ENCODE data around the gene CSNK1A1L. TPM values are rescaled to one million over a fixed set of nuclear protein-coding genes. Genes with fewer than 3 reads are reported as not detected.

CSNK1A1L gene
- total RNA-seq: not detected

GRCh38 chr13:37105251-37105714 is at the start of gene CSNK1A1L:
CSNK1A1L (minus strand) TSS chr13:37105664; CDS start chr13:37105256, 408 bp downstream.
- H3K36me3 Mint-ChIP-seq (ENCODE audit: low read depth): no peaks in the 10 kb centered on the region

GRCh38 chr13:37149380-37149779 is 43.9 kb upstream of the CSNK1A1L start:
- POLR2A ChIA-PET: no interaction called here
- no peaks in the 10 kb centered on the region for H3K36me3 Mint-ChIP-seq (ENCODE audit: low read depth)
- CTCF ChIA-PET: no interaction called here
- no peak overlapping the region for H3K4me3 Mint-ChIP-seq
- no peaks in the 10 kb centered on the region for H3K27me3 Mint-ChIP-seq
- H3K4me1 Mint-ChIP-seq: no peaks in the 10 kb centered on the region
- H3K9me3 Mint-ChIP-seq: no peaks in the 10 kb centered on the region
- no peak overlapping the region for H3K27ac Mint-ChIP-seq
- DNase-seq: no peak

More at GRCh38 chr13:37105251-37105714, at the start of gene CSNK1A1L:
- ChIA-PET CTCF (no interaction called here), POLR2A (no interaction called here)
- peaks cover 10% of the 10 kb centered on the region for H3K27me3 Mint-ChIP-seq
- DNase-seq: no peak
- H3K27ac Mint-ChIP-seq: no peak within 1 kb of the TSS
- no peaks in the 10 kb centered on the region for H3K9me3 Mint-ChIP-seq
- H3K4me1 Mint-ChIP-seq: no peaks in the 10 kb centered on the region
- no peak within 1 kb of the TSS for H3K4me3 Mint-ChIP-seq

DNA sequence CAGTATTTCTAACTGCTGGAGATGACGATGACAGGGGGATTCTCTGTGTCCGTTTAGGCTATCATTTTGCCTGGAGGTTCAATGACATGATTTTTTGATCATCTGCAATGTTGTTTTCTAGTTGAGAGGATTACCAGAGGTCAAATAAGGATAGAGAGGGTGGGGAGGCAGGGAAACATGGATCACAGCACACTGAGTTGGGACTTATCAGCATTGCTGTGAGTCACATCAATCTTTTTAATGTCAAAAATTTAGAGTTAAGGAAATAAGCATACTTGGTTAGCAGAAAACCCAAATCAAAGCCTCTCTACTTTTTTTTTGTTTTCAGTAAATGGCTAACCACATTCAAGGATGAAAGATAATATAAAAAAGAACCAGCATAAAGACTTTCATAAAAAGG is 43.0 kb upstream of the CSNK1A1L start:
- Mint-ChIP-seq H3K4me3 (no peak overlapping the region), H3K9me3 (no peaks in the 10 kb centered on the region), H3K27me3 (no peaks in the 10 kb centered on the region), H3K36me3 (ENCODE audit: low read depth) (no peaks in the 10 kb centered on the region), H3K4me1 (no peaks in the 10 kb centered on the region), H3K27ac (no peak overlapping the region)
- DNase-seq: no peak
- POLR2A ChIA-PET: no interaction called here
- CTCF ChIA-PET: no interaction called here

GRCh38 chr13:37144661-37145060 is 39.2 kb upstream of the CSNK1A1L start:
- DNase-seq: no peak
- CTCF ChIA-PET: no interaction called here
- no peaks in the 10 kb centered on the region for H3K27me3 Mint-ChIP-seq
- no peaks in the 10 kb centered on the region for H3K9me3 Mint-ChIP-seq
- H3K27ac Mint-ChIP-seq: no peak overlapping the region
- H3K4me3 Mint-ChIP-seq: no peak overlapping the region
- no peaks in the 10 kb centered on the region for H3K4me1 Mint-ChIP-seq
- H3K36me3 Mint-ChIP-seq (ENCODE audit: low read depth): no peaks in the 10 kb centered on the region
- POLR2A ChIA-PET: no interaction called here

- H3K4me3 Mint-ChIP-seq: no peak overlapping the region
- CTCF ChIA-PET: no interaction called here
These were observed 38.4 kb upstream of the CSNK1A1L start for GRCh38 chr13:37143911-37144310.

GRCh38 chr13:37142877-37143276 is 37.4 kb upstream of the CSNK1A1L start:
- no peaks in the 10 kb centered on the region for H3K4me1 Mint-ChIP-seq
- H3K4me3 Mint-ChIP-seq: no peak overlapping the region
- no peaks in the 10 kb centered on the region for H3K9me3 Mint-ChIP-seq
- DNase-seq: no peak
- ChIA-PET POLR2A (no interaction called here), CTCF (no interaction called here)
- no peak overlapping the region for H3K27ac Mint-ChIP-seq
- no peaks in the 10 kb centered on the region for H3K27me3 Mint-ChIP-seq
- no peaks in the 10 kb centered on the region for H3K36me3 Mint-ChIP-seq (ENCODE audit: low read depth)

More at GRCh38 chr13:37143911-37144310, 38.4 kb upstream of the CSNK1A1L start:
- Mint-ChIP-seq H3K36me3 (ENCODE audit: low read depth) (no peaks in the 10 kb centered on the region), H3K27me3 (no peaks in the 10 kb centered on the region), H3K27ac (no peak overlapping the region), H3K9me3 (no peaks in the 10 kb centered on the region), H3K4me1 (no peaks in the 10 kb centered on the region)
- POLR2A ChIA-PET: no interaction called here
- no peak for DNase-seq

- no peaks in the 10 kb centered on the region for H3K36me3 Mint-ChIP-seq (ENCODE audit: low read depth)
- POLR2A ChIA-PET: no interaction called here
- CTCF ChIA-PET: no interaction called here
- H3K4me3 Mint-ChIP-seq: no peak overlapping the region
- no peak for DNase-seq
- H3K27me3 Mint-ChIP-seq: no peaks in the 10 kb centered on the region
- H3K4me1 Mint-ChIP-seq: no peaks in the 10 kb centered on the region
- H3K9me3 Mint-ChIP-seq: no peaks in the 10 kb centered on the region
- no peak overlapping the region for H3K27ac Mint-ChIP-seq
These were observed 35.5 kb upstream of the CSNK1A1L start for GRCh38 chr13:37141011-37141410.

DNA sequence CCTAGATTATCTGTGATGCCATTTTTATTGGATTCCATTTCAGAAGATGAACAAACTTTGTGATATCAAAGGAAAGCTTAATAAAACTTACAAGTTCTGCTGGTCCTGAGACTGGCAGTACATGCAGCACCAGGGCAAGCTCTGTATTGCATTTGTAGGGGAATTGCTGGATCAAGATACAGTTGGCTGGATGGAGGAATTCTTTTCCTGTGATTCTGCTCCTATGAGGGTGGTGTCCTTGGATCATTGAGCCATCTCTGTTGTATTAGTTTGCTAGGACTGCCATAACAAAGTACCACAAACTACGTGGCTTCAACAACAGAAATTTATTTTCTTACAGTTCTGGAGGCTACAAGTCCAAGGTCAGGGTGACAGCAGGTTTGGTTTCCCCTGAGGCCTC is 33.9 kb upstream of the CSNK1A1L start:
- no peaks in the 10 kb centered on the region for H3K4me1 Mint-ChIP-seq
- no peaks in the 10 kb centered on the region for H3K36me3 Mint-ChIP-seq (ENCODE audit: low read depth)
- H3K27me3 Mint-ChIP-seq: no peaks in the 10 kb centered on the region
- no peak overlapping the region for H3K4me3 Mint-ChIP-seq
- no peak overlapping the region for H3K27ac Mint-ChIP-seq
- ChIA-PET CTCF (no interaction called here), POLR2A (no interaction called here)
- DNase-seq: no peak
- no peaks in the 10 kb centered on the region for H3K9me3 Mint-ChIP-seq

DNA sequence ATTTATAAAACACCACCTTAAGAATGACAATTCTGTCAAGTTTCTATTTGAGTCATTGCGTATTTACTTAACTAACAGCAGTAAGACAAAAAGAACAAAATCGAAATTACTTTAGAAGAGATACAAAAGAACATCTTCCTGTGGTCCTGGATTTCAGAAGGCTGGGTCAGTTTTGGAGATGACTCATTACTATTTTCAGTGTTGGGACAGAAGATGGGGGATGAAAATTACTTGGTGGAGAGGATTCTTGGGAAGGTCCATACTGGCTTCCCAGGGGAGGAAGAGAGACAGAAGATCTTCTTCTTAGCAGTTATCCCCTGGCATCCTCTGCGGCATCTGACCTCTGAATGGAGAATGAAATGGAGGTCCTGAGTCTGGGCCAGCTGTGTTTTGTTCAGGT is 33.5 kb upstream of the CSNK1A1L start:
- ChIA-PET CTCF (no interaction called here), POLR2A (no interaction called here)
- Mint-ChIP-seq H3K9me3 (no peaks in the 10 kb centered on the region), H3K27me3 (no peaks in the 10 kb centered on the region), H3K27ac (no peak overlapping the region), H3K4me3 (no peak overlapping the region), H3K4me1 (no peaks in the 10 kb centered on the region), H3K36me3 (ENCODE audit: low read depth) (no peaks in the 10 kb centered on the region)
- DNase-seq: no peak

- ChIA-PET POLR2A (no interaction called here), CTCF (no interaction called here)
- DNase-seq: no peak
- no peaks in the 10 kb centered on the region for H3K9me3 Mint-ChIP-seq
- no peak overlapping the region for H3K27ac Mint-ChIP-seq
- no peak overlapping the region for H3K4me3 Mint-ChIP-seq
- no peaks in the 10 kb centered on the region for H3K36me3 Mint-ChIP-seq (ENCODE audit: low read depth)
- H3K4me1 Mint-ChIP-seq: no peaks in the 10 kb centered on the region
- H3K27me3 Mint-ChIP-seq: no peaks in the 10 kb centered on the region
These were observed 32.7 kb upstream of the CSNK1A1L start for GRCh38 chr13:37138169-37138568.

DNA sequence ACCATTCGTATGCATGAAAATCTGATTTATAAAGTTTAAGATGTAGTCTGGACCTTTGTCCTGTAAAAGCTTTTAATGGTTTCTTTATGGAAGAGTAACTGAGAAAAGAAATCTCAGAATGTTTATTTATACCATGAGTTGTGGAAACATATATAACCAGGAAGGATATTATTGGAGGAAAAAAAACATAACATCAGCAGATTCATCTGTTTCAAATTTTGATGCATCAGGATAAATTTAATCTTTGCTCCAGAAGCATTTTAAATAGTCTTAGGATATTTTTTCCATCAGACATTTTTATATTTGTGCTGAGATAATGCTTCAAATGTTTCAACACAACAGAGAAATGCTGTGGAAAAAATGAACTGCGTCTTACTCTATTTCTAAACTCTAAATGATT is 31.2 kb upstream of the CSNK1A1L start:
- Mint-ChIP-seq H3K27me3 (no peaks in the 10 kb centered on the region), H3K27ac (no peak overlapping the region), H3K36me3 (ENCODE audit: low read depth) (no peaks in the 10 kb centered on the region), H3K4me3 (no peak overlapping the region), H3K4me1 (no peaks in the 10 kb centered on the region), H3K9me3 (no peaks in the 10 kb centered on the region)
- ChIA-PET POLR2A (no interaction called here), CTCF (no interaction called here)
- DNase-seq: no peak

DNA sequence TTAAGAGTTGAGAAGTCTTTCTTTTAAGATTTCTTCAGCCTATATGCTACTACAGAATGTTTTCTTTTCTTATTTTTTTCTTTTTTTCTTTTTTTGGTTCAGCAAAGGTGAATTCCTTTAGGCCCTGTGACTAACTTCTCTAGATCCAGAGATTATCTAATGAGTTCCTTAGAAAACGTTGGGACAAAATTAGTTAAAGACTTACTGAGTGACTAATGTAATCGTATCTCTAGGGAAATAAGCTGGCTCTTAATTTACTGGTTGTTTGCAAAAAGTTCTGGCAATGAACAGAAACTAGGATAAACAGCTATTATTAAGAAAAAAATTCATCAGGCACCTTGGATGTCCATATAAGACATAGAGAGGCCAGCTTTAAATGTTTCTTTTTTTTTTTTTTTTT is 30.7 kb upstream of the CSNK1A1L start:
- no peaks in the 10 kb centered on the region for H3K27me3 Mint-ChIP-seq
- H3K27ac Mint-ChIP-seq: no peak overlapping the region
- CTCF ChIA-PET: no interaction called here
- no peaks in the 10 kb centered on the region for H3K36me3 Mint-ChIP-seq (ENCODE audit: low read depth)
- H3K4me3 Mint-ChIP-seq: no peak overlapping the region
- no peaks in the 10 kb centered on the region for H3K4me1 Mint-ChIP-seq
- H3K9me3 Mint-ChIP-seq: no peaks in the 10 kb centered on the region
- DNase-seq: no peak
- POLR2A ChIA-PET: no interaction called here

- no peaks in the 10 kb centered on the region for H3K4me1 Mint-ChIP-seq
- H3K27me3 Mint-ChIP-seq: no peaks in the 10 kb centered on the region
- H3K9me3 Mint-ChIP-seq: no peaks in the 10 kb centered on the region
- no peak for DNase-seq
- CTCF ChIA-PET: no interaction called here
- POLR2A ChIA-PET: no interaction called here
- H3K36me3 Mint-ChIP-seq (ENCODE audit: low read depth): no peaks in the 10 kb centered on the region
- H3K4me3 Mint-ChIP-seq: no peak overlapping the region
- H3K27ac Mint-ChIP-seq: no peak overlapping the region
These were observed 29.1 kb upstream of the CSNK1A1L start for GRCh38 chr13:37134411-37135041.

- Mint-ChIP-seq H3K27me3 (no peaks in the 10 kb centered on the region), H3K9me3 (no peaks in the 10 kb centered on the region), H3K27ac (no peak overlapping the region), H3K4me3 (no peak overlapping the region), H3K4me1 (no peaks in the 10 kb centered on the region), H3K36me3 (ENCODE audit: low read depth) (no peaks in the 10 kb centered on the region)
- ChIA-PET POLR2A (no interaction called here), CTCF (no interaction called here)
- no peak for DNase-seq
These were observed 26.7 kb upstream of the CSNK1A1L start for GRCh38 chr13:37132211-37132610.

Data from activated CD4-positive, alpha-beta T cell treated with anti-CD3 and anti-CD28 coated beads, Interleukin-2, amount 10 ng/mL, durations not matched to agents 7 days and 5 days (primary cell).